NCI-H187 treated with DMSO at 0.1 percent for 48 hours (cell line): ENCODE results near the gene STPG3.

ENCODE experiments used
- DNase-seq: peaks from one replicate; lab custom pipeline; 2025; lab: John Stamatoyannopoulos, UW

The STPG3 gene

DNA sequence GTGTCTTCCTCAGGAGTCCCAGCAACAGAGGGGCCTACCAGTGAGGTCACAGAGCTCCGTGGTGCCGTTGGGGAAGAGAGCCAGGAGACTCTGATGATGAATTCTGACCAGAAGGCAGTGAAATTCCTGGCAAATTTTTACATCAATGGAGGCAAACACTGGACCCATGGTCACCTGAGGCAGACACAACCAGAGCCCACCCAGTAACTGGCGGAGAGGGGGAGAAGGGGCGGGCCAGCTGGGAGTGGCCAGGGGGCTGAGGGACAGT, at the start of gene STPG3:
Gene STPG3 (plus strand): TSS at position 93 of the 268 bp plus-strand sequence. CDS start 1 bp downstream, at position 94.
- DNase-seq: no peak

DNA sequence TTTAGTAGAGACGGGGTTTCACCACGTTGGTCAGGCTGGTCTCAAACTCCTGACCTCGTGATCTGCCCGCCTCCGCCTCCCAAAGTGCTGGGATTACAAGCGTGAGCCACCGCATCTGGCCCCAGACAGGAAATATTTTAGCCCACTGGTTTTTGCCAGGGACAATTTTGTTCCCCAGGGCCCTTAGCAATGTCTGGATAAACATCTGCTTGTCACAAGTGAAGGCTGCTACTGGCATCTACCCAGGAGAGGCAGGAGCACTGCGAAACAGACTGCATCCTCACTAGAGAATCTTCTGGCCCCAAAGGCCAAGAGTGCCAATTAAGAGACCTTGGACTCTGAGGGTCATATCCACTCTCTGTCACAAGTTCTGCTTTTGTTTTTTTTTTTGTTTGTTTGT, 48.1 kb upstream of the STPG3 start:
- no peak for DNase-seq

DNA sequence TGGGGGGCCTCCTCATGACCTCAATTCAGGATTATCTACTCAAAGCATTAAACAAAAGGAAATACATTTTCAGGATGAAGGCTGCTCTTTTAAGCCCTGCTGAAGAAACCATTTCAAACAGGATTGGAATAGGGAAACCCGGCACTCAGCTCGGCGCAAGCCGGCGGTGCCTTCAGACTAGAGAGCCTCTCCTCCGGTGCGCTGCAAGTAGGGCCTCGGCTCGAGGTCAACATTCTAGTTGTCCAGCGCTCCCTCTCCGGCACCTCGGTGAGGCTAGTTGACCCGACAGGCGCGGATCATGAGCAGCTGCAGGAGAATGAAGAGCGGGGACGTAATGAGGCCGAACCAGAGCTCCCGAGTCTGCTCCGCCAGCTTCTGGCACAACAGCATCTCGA, 46.4 kb upstream of the STPG3 start:
- DNase-seq: no peak

DNA sequence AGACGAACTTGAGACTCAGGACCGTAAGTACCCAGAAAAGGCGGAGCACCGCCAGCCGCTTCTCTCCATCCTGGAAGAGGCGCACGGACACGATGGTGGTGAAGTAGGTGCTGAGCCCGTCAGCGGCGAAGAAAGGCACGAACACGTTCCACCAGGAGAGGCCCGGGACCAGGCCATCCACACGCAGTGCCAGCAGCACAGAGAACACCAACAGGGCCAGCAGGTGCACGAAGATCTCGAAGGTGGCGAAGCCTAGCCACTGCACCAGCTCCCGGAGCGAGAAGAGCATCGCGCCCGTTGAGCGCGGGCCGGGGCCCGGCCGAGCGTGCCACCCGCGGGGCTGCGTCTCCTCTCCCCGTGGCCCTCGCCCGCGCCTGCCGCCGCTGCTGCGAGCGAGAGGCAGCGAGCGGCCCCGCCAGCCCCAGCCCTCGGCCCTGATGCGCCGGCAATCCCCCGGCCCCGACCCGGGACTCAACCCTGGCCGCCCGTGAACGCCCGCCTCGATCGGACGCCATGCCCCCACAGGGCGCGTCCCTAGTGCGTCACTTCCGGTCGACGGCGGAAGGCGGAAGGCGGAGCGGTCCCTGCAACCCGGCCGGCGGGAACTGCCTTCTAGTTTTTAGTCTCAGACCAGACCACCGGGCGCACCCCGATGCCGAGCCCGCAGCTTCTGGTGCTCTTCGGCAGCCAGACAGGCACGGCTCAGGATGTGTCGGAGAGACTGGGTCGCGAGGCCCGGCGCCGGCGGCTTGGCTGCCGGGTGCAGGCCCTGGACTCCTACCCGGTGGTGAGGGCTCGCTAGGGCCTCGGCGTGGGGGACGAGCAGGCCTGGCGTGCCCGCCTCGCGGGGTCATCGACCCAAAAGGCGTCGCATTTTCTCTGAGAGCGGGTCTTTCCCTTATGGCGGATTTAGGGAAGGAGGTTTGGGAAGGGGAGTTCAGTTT, 45.7 kb upstream of the STPG3 start, which contains the start of the genes NDOR1 and TMEM203:
Gene NDOR1 (plus strand): TSS at position 575 of the 944 bp plus-strand sequence. CDS start 78 bp downstream, at position 653.
Gene TMEM203 (minus strand): TSS at position 523 of the 944 bp plus-strand sequence. CDS start 234 bp downstream, at position 289.
- no peak for DNase-seq

DNA sequence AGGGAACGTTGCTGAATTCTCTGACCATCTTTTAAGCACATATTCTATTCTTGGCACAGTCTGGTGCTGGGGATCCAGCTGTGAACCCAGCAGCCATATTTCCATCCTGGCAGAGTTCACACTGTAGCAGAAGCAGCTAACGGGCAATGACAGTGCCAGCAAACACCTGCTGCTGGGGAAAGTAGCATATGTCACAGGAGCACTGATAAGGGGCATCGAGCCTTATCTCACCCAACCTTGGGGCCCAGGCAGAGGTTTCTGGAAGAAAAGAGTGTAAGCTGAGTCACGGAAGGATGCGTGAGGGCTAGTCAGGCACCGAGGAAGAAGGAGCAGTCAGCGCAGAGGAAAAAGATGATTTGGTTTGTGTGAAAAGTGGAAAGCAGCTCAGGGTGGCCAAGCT, 44.5 kb upstream of the STPG3 start:
- no peak for DNase-seq

DNA sequence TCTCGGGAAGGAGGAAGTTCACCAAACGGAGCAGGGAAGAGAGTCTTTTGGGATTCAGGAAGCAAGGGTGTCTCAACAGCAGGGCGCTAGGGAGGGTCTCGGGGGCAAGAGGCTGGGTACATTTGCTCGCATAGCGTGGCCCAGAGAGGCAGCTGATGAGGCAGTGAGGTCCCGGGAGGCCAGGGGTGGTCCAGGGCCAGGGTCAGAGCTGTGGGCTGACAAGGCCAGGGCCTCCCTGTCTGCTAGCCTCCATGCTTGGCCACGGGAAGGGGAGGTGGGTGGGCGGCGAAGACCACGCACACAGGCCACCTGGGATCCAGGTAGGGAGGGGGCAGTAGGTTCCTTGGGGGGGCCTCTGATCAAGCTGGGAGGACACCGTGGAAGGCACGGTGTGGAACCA, 39.6 kb upstream of the STPG3 start:
- no peak for DNase-seq

DNA sequence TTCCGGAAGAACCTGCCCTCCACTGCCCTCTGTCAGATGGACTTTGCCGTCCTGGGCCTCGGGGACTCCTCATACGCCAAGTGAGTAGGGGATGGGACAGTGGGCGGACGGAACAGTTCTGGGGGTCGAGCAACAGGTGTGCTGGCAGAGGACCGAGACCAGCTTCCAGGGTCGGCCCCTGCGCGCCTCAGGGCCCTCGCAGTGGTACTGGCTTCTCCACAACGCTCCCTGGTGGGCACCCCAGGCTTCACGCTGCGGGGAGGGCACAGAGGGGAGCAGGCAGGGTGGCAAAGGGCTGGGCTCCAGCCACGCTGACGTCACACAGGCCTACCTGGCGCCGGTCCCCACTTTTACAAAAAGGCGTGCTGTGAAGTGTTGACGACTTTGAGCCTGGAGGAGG, 38.6 kb upstream of the STPG3 start:
- no peak for DNase-seq

DNA sequence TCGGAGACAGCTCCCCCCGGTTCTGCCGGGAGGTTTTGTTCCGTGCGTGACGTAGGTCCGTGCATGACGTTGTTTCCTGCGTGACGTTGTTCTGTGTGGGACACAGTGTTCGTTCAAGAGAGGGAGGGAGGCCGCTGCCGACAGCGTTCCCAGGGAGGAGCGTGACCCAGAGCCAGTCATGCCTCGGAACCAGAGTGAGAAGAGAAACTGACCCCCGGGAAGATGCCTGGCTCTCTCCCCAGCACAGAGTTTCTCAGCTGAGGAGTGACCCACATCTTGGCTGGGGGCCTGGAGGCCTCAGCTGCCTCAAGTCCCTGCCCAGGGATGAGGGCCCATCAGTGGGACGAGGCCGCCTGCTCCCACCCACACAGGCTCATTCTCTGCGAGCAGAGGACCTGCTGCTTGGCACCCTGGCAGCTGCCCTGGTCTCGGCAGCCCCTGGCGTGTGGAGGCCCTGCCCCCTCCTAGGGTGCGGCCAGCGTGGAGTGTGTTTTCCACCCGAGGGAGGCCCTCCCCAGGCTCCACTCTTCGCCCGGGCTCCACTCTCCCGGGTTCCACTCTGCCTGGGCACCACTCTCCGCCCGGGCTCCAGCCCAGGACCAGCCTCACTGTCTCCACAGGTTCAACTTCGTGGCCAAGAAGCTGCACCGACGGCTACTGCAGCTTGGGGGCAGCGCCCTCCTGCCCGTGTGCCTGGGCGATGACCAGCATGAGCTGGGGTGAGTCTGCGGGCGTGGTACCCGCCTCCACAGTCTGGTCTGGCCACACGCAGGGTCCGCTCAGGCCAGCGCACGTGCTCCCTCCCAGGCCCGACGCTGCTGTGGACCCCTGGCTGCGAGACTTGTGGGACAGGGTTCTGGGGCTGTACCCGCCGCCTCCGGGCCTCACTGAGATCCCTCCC, 37.7 kb upstream of the STPG3 start:
- no peak for DNase-seq

DNA sequence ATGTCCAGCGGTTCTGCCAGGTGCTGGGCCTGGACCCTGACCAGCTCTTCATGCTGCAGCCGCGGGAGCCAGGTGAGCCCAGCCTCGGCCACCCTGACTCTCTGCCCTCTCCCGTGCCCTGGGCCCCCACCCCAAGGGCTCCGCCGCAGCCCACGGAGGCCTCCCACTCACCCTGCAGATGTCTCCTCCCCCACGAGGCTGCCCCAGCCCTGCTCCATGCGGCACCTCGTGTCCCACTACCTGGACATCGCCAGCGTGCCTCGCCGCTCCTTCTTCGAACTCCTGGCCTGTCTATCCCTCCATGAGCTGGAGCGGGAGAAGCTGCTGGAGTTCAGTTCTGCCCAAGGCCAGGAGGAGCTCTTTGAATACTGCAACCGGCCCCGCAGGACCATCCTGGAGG, 36.5 kb upstream of the STPG3 start:
- DNase-seq: no peak

DNA sequence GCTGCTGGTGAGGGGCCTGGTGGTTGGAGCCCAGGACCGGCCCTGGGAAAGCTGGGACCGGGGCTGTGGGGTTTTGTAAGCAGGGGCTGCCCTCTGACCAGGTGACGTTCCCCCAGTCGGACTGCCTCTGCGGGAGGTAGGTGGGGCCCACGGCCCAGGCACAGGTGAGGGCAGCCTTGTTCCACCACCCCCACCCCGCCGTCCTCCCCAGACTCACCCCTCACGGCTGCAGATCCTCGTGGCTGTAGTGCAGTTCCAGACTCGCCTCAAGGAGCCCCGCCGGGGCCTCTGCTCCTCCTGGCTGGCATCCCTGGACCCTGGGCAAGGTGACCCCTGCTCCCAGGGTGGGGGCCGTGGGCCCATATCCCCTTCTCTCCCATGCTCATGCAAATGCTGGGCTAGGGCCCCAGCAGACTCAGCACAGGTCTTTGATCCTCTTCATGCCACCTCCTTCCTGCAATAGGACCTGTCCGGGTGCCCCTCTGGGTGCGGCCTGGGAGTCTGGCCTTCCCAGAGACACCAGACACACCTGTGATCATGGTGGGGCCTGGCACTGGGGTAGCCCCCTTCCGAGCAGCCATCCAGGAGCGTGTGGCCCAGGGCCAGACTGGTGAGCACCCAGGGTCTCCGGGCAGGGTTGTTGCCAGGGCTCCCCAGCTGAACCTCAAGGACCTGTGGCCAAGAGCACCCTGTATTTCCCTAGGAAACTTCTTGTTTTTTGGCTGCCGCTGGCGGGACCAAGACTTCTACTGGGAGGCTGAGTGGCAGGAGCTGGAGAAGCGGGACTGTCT, 35.7 kb upstream of the STPG3 start:
- no peak for DNase-seq

DNA sequence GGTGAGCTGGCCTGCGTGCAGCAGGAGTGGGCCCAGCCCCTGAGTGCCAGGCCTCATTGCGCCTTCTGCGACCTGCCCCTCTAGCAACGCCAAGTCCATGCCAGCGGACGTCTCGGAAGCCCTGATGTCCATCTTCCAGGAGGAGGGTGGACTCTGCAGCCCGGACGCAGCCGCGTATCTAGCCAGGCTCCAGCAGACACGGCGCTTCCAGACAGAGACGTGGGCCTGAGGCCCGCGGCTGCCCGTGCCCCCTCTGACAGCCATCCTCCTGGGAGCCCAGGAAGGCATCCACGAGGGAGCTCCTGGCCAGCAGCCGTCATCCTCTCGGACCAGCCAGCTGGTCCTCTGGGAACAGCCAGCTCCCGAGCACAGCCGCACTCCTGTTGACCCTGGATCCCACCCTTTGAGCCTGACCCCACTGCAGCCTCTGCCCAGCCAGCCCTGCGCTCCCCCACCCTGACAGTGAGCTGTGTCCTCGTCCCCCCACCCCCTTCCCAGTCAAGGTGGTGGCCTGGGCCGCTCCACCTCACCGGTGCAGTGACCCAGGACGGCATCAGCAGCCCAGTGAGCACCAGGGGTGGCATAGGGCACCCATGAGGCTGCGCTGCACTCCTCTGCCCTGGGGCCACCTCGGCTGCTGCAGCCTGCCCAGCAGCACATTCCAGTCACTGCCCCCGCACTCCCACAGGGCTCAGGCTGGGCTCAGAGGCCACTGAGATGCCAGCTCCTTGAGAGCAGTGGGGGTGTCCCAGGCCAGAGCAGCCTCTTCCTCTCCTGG, 34.7 kb upstream of the STPG3 start:
- no peak for DNase-seq

DNA sequence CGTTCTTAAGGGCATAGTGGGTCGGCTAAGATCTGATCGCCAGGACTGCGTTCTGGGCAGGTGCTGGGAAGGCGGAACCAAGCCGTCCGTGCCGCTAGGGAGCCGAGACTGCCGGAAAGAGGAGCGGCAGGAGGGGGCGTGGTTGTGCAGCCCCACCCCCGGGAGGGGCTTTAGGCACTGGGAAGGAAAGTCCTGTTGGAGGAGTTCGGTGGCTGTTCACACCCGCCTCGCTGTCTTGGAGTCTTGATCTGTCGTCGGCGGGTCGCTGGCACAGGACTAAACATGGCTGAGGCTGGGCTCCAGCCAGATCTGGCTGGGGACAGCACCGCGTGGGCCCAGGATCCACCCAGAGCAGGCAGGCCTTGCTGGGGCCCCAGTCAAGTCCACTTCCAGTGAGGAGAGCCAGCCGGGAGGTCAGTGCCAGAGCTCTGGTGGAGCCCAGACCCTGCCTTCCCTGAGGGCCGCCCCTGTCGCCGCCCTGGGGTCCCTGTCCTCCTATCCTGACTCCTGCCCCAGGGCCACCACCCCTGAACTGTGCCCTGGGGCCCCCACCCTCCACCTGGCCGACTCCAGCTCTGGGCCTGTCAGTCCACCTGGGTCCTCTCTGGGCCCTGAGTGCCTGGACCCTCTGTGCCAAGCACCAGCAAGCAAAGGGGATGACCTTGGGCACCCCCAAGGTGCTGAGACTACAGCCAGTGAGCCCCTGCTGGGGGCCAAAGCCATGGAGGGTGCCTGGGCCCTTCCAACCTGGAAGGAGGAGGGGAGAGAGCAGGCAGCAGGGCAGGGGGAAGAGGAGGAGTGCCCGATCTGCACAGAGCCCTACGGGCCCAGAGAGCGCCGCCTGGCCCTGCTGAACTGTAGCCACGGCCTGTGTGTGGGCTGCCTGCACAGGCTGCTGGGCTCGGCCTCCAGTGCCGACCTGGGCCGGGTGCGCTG, 33.5 kb upstream of the STPG3 start:
- DNase-seq: no peak

DNA sequence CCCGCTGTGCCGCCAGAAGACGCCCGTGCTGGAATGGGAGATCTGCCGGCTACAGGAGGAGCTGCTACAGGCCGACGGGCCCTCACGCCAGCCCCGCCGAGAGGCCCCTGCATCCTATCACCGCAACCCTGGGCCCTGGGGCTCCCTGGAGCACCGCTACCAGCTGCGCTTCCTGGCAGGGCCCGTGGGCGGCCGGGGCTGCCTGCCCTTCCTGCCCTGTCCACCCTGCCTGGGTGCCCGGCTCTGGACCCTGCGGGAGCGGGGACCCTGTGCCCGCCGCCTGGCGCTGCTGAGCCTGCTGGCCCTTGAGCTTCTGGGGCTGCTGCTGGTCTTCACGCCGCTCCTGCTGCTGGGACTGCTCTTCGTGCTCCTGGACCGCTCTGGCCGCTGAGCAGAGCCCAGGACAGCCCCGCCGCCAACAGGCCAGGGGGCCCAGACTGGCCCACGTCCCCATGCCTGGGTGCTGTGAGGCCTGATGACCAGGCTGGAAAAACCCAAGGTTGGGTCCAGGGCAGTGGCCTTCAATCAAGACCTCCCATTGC, 32.8 kb upstream of the STPG3 start:
- DNase-seq: no peak

DNA sequence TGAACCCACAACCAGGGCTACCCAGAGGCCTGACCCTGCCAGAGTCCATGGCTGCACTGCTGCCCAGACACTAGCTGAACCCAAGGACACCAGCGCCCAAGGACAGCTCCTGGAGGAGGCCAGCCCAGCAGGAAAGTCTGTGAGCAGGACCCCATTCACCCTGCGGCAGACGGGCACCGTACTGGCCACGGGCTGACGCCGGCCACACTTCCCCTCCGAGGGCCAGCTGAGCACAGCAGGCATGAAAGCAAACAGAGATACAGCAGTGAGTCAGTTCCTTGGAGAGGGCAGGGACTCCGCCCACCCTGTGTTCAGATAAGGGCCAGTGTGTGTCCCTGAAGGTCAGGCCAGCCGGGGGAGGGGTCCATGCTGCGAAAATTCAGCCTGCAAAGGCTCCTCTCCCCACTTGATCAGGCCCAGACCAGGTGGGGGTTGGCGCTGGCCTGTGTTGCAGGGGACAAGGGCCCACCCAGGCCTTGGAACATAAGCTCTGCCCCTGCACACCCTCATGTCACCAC, 32.3 kb upstream of the STPG3 start:
- DNase-seq: no peak

DNA sequence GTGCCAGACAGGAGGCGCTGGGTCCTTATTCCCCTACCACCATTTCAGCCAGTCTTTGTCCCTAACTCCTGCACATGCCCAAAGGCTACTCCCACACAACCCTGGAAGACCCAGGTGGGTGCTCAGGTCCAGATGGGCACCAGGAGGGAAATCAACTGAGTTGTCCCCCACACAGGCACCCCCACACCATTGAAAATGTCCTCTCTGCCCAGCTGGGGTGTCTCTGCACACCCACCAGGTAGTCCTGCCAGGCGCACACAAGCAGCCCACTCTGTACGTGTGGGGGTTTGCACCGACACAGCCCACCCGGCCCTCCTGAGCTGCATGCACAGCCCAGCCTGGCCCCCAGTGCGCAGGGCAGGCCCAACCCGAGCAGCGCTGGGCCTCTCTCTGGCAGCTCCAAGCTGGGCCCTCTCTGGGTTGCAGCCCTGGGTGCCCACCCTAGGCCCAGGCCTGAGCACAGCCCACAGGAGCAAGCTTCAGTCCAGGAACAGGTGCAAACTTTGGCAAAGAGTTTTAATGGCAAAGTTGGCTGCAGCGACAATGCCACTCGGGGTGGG, 31.2 kb upstream of the STPG3 start:
- DNase-seq: no peak

DNA sequence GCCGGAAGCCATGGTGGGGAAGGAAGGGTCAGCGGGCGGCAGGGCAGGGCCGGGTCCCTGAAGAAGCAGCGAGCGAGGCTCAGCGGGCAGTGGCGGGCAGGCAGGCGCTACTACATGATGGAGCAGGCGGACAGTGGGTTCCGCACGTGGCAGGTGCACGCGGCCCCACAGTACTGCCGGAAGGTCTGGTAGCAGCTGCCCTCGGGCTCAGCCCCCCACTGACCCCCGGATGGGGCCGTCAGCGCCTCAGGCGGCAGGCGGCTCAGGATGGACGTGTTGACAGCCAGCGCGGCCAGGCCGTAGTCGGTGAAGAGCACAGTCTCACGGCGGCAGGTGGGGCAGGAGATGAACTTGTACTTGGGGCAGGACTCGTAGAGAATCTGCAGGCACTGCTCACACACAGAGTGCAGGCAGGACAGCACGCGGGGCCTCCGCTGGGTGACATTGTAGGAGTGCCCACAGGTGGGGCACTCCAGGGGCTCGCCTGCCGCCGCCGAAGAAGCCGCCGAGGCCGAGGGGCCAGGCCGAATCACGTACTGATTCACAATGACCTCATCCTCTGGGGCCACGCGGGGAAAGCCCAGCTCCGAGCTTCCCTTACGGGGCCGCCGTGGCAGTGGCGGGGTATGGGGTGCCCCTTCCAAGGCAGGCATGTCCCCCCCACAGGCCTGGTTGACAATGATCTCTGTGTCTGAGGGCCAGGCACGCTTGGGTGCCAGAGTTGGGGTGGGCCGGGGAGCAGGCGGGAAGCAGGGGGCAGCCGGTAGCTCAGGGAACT, 30.6 kb upstream of the STPG3 start:
- DNase-seq: no peak

DNA sequence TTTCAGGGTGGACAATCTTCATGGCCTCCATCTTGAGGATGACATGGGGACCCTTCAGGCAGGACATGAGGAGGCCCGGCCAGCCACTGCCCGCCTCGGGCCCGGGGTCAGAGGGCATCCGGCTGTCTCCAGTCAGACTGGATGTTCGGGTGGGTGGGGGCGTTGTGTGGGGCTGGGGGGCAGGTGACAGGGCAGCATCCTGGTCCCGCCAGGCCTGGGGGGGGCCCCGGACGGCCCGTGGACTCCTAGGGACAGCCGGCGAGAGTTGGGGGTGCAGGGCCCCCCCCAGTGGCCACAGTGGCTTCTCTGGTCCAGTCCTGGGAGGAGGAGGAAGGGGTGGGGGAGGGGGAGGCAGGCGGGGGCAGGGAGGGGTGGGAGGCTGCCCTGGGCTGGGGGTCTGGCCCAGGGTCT, 30.0 kb upstream of the STPG3 start:
- DNase-seq: no peak

DNA sequence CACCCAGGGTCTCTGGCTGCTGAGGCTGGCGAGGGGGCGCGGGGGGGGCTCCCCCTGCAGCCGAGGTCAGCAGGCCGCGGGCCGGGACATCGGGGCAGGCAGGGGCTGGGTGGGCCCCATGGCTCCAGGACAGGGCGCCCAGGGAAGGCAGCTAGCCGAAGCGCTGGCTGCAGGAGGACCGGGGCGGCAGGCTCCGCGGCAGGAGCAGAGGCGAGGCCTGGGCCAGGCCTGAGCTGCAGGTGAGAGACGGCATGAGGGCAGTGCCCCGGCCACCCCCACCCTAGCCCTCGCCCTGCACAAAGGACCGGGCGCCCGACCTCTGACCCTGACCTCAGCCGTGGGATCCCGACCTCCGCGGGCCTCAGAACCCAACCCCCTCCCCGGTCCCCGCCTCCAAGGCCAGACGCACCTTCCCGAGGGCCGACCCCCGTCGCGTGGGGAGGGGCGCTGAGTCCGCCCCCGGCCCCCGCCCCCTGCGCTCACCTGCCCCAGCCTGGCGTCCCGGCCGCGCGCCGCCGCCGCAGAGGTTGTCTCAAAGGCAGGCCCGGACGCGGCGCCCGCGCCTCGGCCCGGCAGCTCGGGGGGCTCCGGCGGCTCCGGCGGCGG, 29.5 kb upstream of the STPG3 start:
- DNase-seq: no peak
